Neural cell (in vitro differentiated cells): ENCODE results near the gene SNRNP25. TPM values are rescaled to one million over a fixed set of nuclear protein-coding genes. Genes with fewer than 3 reads are reported as not detected.

Experiments used
- H2AFZ ChIP-seq: fragments of 200-600, 300-800 bp; sonication (generic), shearing (Covaris generic); 2 replicates; pipeline ENCODE4 v1.6.0; 2014; ENCODE audit warnings: low read depth, mild to moderate bottlenecking, antibody characterized with exemption, low read length, moderate library complexity
- H3F3A ChIP-seq: fragments of 200-600 bp; shearing (Covaris generic); 2 replicates; pipeline ENCODE4 v1.6.1; 2016; ENCODE audit warnings: mild to moderate bottlenecking, moderate library complexity, mixed read lengths, antibody characterized with exemption, low read length; ENCODE audit not compliant: insufficient read depth, poor library complexity, severe bottlenecking
- H3K27ac ChIP-seq: fragments of 200-600, 300-800 bp; sonication (generic), shearing (Covaris generic); 2 replicates; pipeline ENCODE4 v1.5.1; 2014; ENCODE audit warnings: mild to moderate bottlenecking, low read length, moderate library complexity
- H3K27me3 ChIP-seq: fragments of 300-800, 200-600 bp; sonication (generic), shearing (Covaris generic); 2 replicates; pipeline ENCODE4 v1.6.0; 2014; ENCODE audit warnings: mild to moderate bottlenecking, low read depth, low read length, moderate library complexity; ENCODE audit not compliant: insufficient read depth
- H3K36me3 ChIP-seq: fragments of 300-800, 200-600 bp; sonication (generic), shearing (Covaris generic); 2 replicates; pipeline ENCODE4 v1.5.1; 2014; ENCODE audit warnings: mild to moderate bottlenecking, antibody characterized with exemption, low read length, moderate library complexity; ENCODE audit not compliant: insufficient read depth
- H3K4me2 ChIP-seq: fragments of 300-800, 200-600 bp; sonication (generic), shearing (Covaris generic); 2 replicates; pipeline ENCODE4 v1.6.0; 2014; ENCODE audit warnings: mild to moderate bottlenecking, low read length
- H3K4me3 ChIP-seq: fragments of 300-800, 200-600 bp; sonication (generic), shearing (Covaris generic); 2 replicates; pipeline ENCODE4 v1.5.1; 2014; ENCODE audit warnings: mild to moderate bottlenecking, low read length, moderate library complexity
- H3K79me2 ChIP-seq: fragments of 200-600 bp; shearing (Covaris generic); replicated peaks from 2 replicates; pipeline ENCODE4 v1.6.0; 2014; ENCODE audit warnings: mild to moderate bottlenecking, low read length, moderate library complexity; ENCODE audit not compliant: insufficient read depth
- H3K9ac ChIP-seq: fragments of 300-800, 200-600 bp; sonication (generic), shearing (Covaris generic); 2 replicates; pipeline ENCODE4 v1.6.1; 2016; ENCODE audit warnings: mild to moderate bottlenecking, low read length, mixed read lengths
- H3K9me2 ChIP-seq: fragments of 200-600 bp; shearing (Covaris generic); 2 replicates; pipeline ENCODE4 v1.6.1; 2016; ENCODE audit warnings: mild to moderate bottlenecking, low read length, mixed read lengths; ENCODE audit not compliant: insufficient read depth
- H3K9me3 ChIP-seq: fragments of 200-600, 300-800 bp; sonication (generic), shearing (Covaris generic); 2 replicates; pipeline ENCODE4 v1.6.1; 2016; ENCODE audit warnings: mild to moderate bottlenecking, mixed run types, low read length, moderate library complexity, mixed read lengths
- H4K20me1 ChIP-seq: fragments of 200-600 bp; shearing (Covaris generic); 2 replicates; pipeline ENCODE4 v1.6.1; 2016; ENCODE audit warnings: mild to moderate bottlenecking, mixed run types; ENCODE audit not compliant: insufficient read depth
- CTCF ChIP-seq: fragments of 450-650 bp; IDR thresholded peaks from 2 replicates; pipeline ENCODE4 v1.5.1; 2014; ENCODE audit warnings: antibody characterized with exemption, mild to moderate bottlenecking, moderate library complexity; ENCODE audit not compliant: poor library complexity, severe bottlenecking
- EZH2 ChIP-seq: fragments of 200-600, 300-800 bp; shearing (Covaris generic), sonication (generic); IDR thresholded peaks from 2 replicates; pipeline ENCODE4 v1.6.1; 2014; ENCODE audit warnings: antibody characterized with exemption, low read length, borderline replicate concordance, mild to moderate bottlenecking; ENCODE audit not compliant: insufficient read depth, poor library complexity, severe bottlenecking
- MXI1 ChIP-seq: fragments of 450-650 bp; conservative IDR thresholded peaks from 2 replicates; pipeline ENCODE4 v1.6.1; 2014; ENCODE audit warnings: antibody characterized with exemption, mild to moderate bottlenecking; ENCODE audit not compliant: poor library complexity, severe bottlenecking
- POLR2AphosphoS5 ChIP-seq: IDR thresholded peaks from 2 replicates; pipeline ENCODE4 v1.6.1; 2012
- RAD21 ChIP-seq: fragments of 450-650 bp; conservative IDR thresholded peaks from 2 replicates; pipeline ENCODE4 v1.6.1; 2014; ENCODE audit warnings: antibody characterized with exemption, mild to moderate bottlenecking, moderate library complexity
- REST ChIP-seq: IDR thresholded peaks from 2 replicates; pipeline ENCODE4 v1.6.1; 2012; ENCODE audit warnings: borderline replicate concordance
- TAF1 ChIP-seq: IDR thresholded peaks from 2 replicates; pipeline ENCODE4 v1.6.1; 2012; ENCODE audit warnings: low read depth
- polyA plus RNA-seq: library from polyadenylated mRNA; depleted of rRNA; stranded (reverse); fragments of >200 nt; gene quantifications from 2 replicates; pipeline ENCODE4 v1.2.3, GENCODE V29; 2014

SNRNP25 gene
- polyA plus RNA-seq, 1 donor from 2014 or later: 46.4 TPM

GRCh38 chr16:71540-72401 lies 18.1 kb downstream of the SNRNP25 start:
- Histone ChIP-seq H3K9me2 (no peaks in the 10 kb centered on the region), H3K4me3 (peak overlapping the region; percentile 48), H3K4me2 (no peak overlapping the region), H3K79me2 (no peaks in the 10 kb centered on the region), H3K27ac (no peak overlapping the region), H3K36me3 (no peaks in the 10 kb centered on the region), H3K9me3 (no peaks in the 10 kb centered on the region), H2AFZ (no peak overlapping the region), H3K9ac (no peak overlapping the region), H4K20me1 (no peaks in the 10 kb centered on the region), H3F3A (no peaks in the 10 kb centered on the region), H3K27me3 (peaks cover 22% of the 10 kb centered on the region)
- TF ChIP-seq EZH2 (peak; percentile 35), CTCF (no peak), MXI1 (no peak)

- H2AFZ ChIP-seq: no peak within 1 kb of the TSS
- no peak within 1 kb of the TSS for H3K27ac ChIP-seq
These were observed 19.2 kb downstream of the SNRNP25 start, which contains the start of gene RHBDF1 for GRCh38 chr16:72561-73548. TSS of gene RHBDF1 (minus strand) at chr16:72631. CDS start at chr16:65015, 7,616 bp downstream.

More at GRCh38 chr16:72561-73548, 19.2 kb downstream of the SNRNP25 start, which contains the start of gene RHBDF1:
- Histone ChIP-seq H3K27me3 (peaks cover 22% of the 10 kb centered on the region), H3K9ac (no peak within 1 kb of the TSS), H3F3A (no peaks in the 10 kb centered on the region), H3K9me3 (no peaks in the 10 kb centered on the region), H3K4me2 (no peak within 1 kb of the TSS), H3K79me2 (no peaks in the 10 kb centered on the region), H4K20me1 (no peaks in the 10 kb centered on the region), H3K4me3 (peak within 1 kb of the TSS; percentile 48), H3K36me3 (no peaks in the 10 kb centered on the region), H3K9me2 (no peaks in the 10 kb centered on the region)
- TF ChIP-seq POLR2AphosphoS5 (no peak), EZH2 (peak; percentile 71), TAF1 (no peak), REST (no peak), RAD21 (no peak)
